K562 (cell line): Measurements from ENCODE around the gene GAL3ST3. TPM values are rescaled to one million over a fixed set of nuclear protein-coding genes. Genes with fewer than 3 reads are reported as not detected.

ENCODE experiments used
- BDP1 ChIP-seq: IDR thresholded peaks from 3 replicates; pipeline ENCODE4 v1.6.1; 2011; ENCODE audit not compliant: insufficient read length, insufficient read depth
- BMI1 ChIP-seq: fragments of 150-350 bp; IDR thresholded peaks from 2 replicates; pipeline ENCODE4 v1.6.1; 2014; ENCODE audit warnings: low read length
- CEBPB ChIP-seq: fragments of 450-650 bp; IDR thresholded peaks from 2 replicates; pipeline ENCODE4 v1.6.1; 2016; ENCODE audit warnings: missing genetic modification characterization, missing compliant biosample characterization
- CREM ChIP-seq: IDR thresholded peaks from 2 replicates; pipeline ENCODE4 v1.6.1; 2014; ENCODE audit warnings: antibody characterized with exemption, low read depth
- DLX4 ChIP-seq: fragments of 250-450 bp; sonication (Bioruptor Pico); IDR thresholded peaks from 2 replicates; pipeline ENCODE4 v1.6.1; 2021; ENCODE audit warnings: mild to moderate bottlenecking
- ELF4 ChIP-seq: fragments of 450-650 bp; formaldehyde crosslinking; IDR thresholded peaks from 2 replicates; pipeline ENCODE4 v1.4.0; 2022; ENCODE audit warnings: missing genetic modification characterization
- FOXP1 ChIP-seq: sonication (generic); formaldehyde crosslinking; IDR thresholded peaks from 2 replicates; pipeline ENCODE4 v1.8.0; 2022; ENCODE audit warnings: mild to moderate bottlenecking, missing genetic modification reagents
- GABPB1 ChIP-seq: sonication (generic); formaldehyde crosslinking; IDR thresholded peaks from 2 replicates; pipeline ENCODE4 v1.8.0; 2022; ENCODE audit warnings: mild to moderate bottlenecking, missing genetic modification reagents
- NCOA2 ChIP-seq, 2 experiments: fragments of 450-650 bp; IDR thresholded peaks; 2 replicates each; pipeline ENCODE4 v1.6.1; 2018; ENCODE audit warnings: mild to moderate bottlenecking in 2 of 2, moderate library complexity in 1 of 2; ENCODE audit not compliant: partially characterized antibody in 2 of 2
- NCOA6 ChIP-seq: fragments of 450-650 bp; IDR thresholded peaks from 2 replicates; pipeline ENCODE4 v1.6.1; 2017; ENCODE audit warnings: mild to moderate bottlenecking
- POLR2AphosphoS5 ChIP-seq: IDR thresholded peaks from 2 replicates; pipeline ENCODE4 v1.6.1; 2011; ENCODE audit warnings: mild to moderate bottlenecking, low read depth, low read length, moderate library complexity; ENCODE audit not compliant: control insufficient read depth, insufficient read depth
- SMARCA4 ChIP-seq: fragments of 450-650 bp; IDR thresholded peaks from 2 replicates; pipeline ENCODE4 v1.6.1; 2016
- SNIP1 ChIP-seq: fragments of 450-650 bp; IDR thresholded peaks from 2 replicates; pipeline ENCODE4 v1.7.1; 2017; ENCODE audit warnings: low read depth, mild to moderate bottlenecking
- STAT5A ChIP-seq: IDR thresholded peaks from 2 replicates; pipeline ENCODE4 v1.6.1; 2012; ENCODE audit warnings: low read length, inconsistent platforms, borderline replicate concordance
- TCFL5 ChIP-seq: fragments of 250-450 bp; sonication (Bioruptor Pico); conservative IDR thresholded peaks from 2 replicates; pipeline ENCODE4 v1.6.1; 2021; ENCODE audit warnings: mild to moderate bottlenecking, moderate library complexity, matching md5 sums
- polyA plus RNA-seq, 8 experiments: library from polyadenylated mRNA; depleted of rRNA in 4 of 8; stranded (reverse) in 5 of 8; unstranded in 3 of 8; fragments of >200 nt; fragmentation: Nextera tagmentation in 2 of 8; fragmentation: Illumina TruSeq in 1 of 8; extraction: Ambion mirVana in 2 of 8; extraction: Trizol in 1 of 8; gene quantifications; 2 replicates each; pipeline versions ENCODE4 v1.2.1 to v1.2.3, GENCODE V29; 2011 to 2014; ENCODE audit warnings: inconsistent platforms in 1 of 8, missing spikeins in 1 of 8
- total RNA-seq, 7 experiments: library from RNA; depleted of rRNA in 6 of 7; stranded (reverse); fragments of >200 nt in 6 of 7; fragmentation: Illumina TruSeq in 2 of 7; extraction: Trizol in 2 of 7; gene quantifications; 2 replicates each; pipeline versions ENCODE4 v1.2.1 to v1.2.3, GENCODE V29; 2011 to 2021; ENCODE audit warnings: low replicate concordance in 1 of 7
- TF ChIP-seq, protein P1 (sequence below), 3 experiments: fragments of 200-800 bp in 1 of 3; fragments of 250-450 bp in 1 of 3; fragments of 450-650 bp in 1 of 3; sonication (Bioruptor Pico) in 1 of 3; sonication (Bioruptor generic) in 1 of 3; formaldehyde crosslinking in 1 of 3; IDR thresholded peaks; 2 replicates each; pipeline versions ENCODE4 v1.6.1 to v1.8.0; 2016 to 2022; ENCODE audit warnings: mild to moderate bottlenecking in 2 of 3, missing genetic modification characterization in 2 of 3, missing compliant biosample characterization in 1 of 3, moderate library complexity in 1 of 3
- TF ChIP-seq, protein P2 (sequence below): fragments of 450-650 bp; IDR thresholded peaks from one replicate; pipeline ENCODE4 v1.6.1; 2018; ENCODE audit warnings: mild to moderate bottlenecking, moderate library complexity; ENCODE audit not compliant: partially characterized antibody
- TF ChIP-seq, protein P3 (sequence below): fragments of 450-650 bp; formaldehyde crosslinking; IDR thresholded peaks from 2 replicates; pipeline ENCODE4 v1.4.0; 2022; ENCODE audit warnings: mild to moderate bottlenecking, moderate library complexity

The GAL3ST3 gene
- total and polyA plus RNA-seq, 9 of the 15 experiments (the other 6 are each of a cell fraction or from before 2014, with no cell fraction given): not detected

- TF ChIP-seq, protein P1, sequence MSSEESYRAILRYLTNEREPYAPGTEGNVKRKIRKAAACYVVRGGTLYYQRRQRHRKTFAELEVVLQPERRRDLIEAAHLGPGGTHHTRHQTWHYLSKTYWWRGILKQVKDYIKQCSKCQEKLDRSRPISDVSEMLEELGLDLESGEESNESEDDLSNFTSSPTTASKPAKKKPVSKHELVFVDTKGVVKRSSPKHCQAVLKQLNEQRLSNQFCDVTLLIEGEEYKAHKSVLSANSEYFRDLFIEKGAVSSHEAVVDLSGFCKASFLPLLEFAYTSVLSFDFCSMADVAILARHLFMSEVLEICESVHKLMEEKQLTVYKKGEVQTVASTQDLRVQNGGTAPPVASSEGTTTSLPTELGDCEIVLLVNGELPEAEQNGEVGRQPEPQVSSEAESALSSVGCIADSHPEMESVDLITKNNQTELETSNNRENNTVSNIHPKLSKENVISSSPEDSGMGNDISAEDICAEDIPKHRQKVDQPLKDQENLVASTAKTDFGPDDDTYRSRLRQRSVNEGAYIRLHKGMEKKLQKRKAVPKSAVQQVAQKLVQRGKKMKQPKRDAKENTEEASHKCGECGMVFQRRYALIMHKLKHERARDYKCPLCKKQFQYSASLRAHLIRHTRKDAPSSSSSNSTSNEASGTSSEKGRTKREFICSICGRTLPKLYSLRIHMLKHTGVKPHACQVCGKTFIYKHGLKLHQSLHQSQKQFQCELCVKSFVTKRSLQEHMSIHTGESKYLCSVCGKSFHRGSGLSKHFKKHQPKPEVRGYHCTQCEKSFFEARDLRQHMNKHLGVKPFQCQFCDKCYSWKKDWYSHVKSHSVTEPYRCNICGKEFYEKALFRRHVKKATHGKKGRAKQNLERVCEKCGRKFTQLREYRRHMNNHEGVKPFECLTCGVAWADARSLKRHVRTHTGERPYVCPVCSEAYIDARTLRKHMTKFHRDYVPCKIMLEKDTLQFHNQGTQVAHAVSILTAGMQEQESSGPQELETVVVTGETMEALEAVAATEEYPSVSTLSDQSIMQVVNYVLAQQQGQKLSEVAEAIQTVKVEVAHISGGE (CRISPR knock-in tag; IDR thresholded peaks at IDR 0.05): peak in 1 of 3 experiments; percentile 50; a peak in 2 of 6 replicates
- TF ChIP-seq DLX4 (CRISPR knock-in tag): no peak
- peak; percentile 58; the same call in 1 of the 2 replicates for TF ChIP-seq GABPB1 (CRISPR knock-in tag)
- TF ChIP-seq ELF4 (CRISPR knock-in tag): 0 out of 2 replicates have a peak, but pooled peaks have one; percentile 11
- peak; percentile 79; the same call in 1 of the 2 replicates for TF ChIP-seq FOXP1
- TF ChIP-seq, protein P2, sequence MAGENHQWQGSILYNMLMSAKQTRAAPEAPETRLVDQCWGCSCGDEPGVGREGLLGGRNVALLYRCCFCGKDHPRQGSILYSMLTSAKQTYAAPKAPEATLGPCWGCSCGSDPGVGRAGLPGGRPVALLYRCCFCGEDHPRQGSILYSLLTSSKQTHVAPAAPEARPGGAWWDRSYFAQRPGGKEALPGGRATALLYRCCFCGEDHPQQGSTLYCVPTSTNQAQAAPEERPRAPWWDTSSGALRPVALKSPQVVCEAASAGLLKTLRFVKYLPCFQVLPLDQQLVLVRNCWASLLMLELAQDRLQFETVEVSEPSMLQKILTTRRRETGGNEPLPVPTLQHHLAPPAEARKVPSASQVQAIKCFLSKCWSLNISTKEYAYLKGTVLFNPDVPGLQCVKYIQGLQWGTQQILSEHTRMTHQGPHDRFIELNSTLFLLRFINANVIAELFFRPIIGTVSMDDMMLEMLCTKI: no peak
- no peak for TF ChIP-seq CEBPB (tag)
- no peak for TF ChIP-seq POLR2AphosphoS5
- TF ChIP-seq, protein P3, sequence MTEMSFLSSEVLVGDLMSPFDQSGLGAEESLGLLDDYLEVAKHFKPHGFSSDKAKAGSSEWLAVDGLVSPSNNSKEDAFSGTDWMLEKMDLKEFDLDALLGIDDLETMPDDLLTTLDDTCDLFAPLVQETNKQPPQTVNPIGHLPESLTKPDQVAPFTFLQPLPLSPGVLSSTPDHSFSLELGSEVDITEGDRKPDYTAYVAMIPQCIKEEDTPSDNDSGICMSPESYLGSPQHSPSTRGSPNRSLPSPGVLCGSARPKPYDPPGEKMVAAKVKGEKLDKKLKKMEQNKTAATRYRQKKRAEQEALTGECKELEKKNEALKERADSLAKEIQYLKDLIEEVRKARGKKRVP: no peak
- no peak for TF ChIP-seq BMI1
- peak; percentile 10; the same call in 1 of the 2 replicates for TF ChIP-seq CREM
- no peak for TF ChIP-seq NCOA6
- no peak for TF ChIP-seq TCFL5 (CRISPR knock-in tag)
- no peak for TF ChIP-seq SNIP1
- TF ChIP-seq NCOA2 (IDR thresholded peaks at IDR 0.05; ENCODE audit: partially characterized antibody in 2 of 2): no peak
- no peak for TF ChIP-seq STAT5A
- no peak for TF ChIP-seq BDP1
- TF ChIP-seq SMARCA4: no peak
Measured at GRCh38 chr11:66012946-66013761, 35.8 kb downstream of the GAL3ST3 start (continued).
